Dermis microvascular lymphatic vessel endothelial cell (primary cell): ENCODE measurements around the gene HBA2. TPM values are rescaled to one million over a fixed set of nuclear protein-coding genes. Genes with fewer than 3 reads are reported as not detected.
"Not testable (repeated sequence)": the region's sequence is repeated elsewhere in the genome, so short reads cannot be mapped to it uniquely, and the experiment has no call there.

Experiments used
- DNase-seq, 2 donors: peaks; one replicate each; pipeline versions ENCODE4 v3.0.0 to v3.0.0-alpha.2; 2010; ENCODE audit warnings: low read depth in 2 of 2
- total RNA-seq: library from RNA; depleted of rRNA; stranded (reverse); fragments of >200 nt; gene quantifications from 2 replicates; pipeline ENCODE4 v1.2.1, GENCODE V29; 2014

The HBA2 gene
- total RNA-seq, result 0.51 TPM in 1 of 2 replicates, not detected in the other

DNA sequence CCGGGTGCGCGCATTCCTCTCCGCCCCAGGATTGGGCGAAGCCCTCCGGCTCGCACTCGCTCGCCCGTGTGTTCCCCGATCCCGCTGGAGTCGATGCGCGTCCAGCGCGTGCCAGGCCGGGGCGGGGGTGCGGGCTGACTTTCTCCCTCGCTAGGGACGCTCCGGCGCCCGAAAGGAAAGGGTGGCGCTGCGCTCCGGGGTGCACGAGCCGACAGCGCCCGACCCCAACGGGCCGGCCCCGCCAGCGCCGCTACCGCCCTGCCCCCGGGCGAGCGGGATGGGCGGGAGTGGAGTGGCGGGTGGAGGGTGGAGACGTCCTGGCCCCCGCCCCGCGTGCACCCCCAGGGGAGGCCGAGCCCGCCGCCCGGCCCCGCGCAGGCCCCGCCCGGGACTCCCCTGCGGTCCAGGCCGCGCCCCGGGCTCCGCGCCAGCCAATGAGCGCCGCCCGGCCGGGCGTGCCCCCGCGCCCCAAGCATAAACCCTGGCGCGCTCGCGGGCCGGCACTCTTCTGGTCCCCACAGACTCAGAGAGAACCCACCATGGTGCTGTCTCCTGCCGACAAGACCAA is at the start of gene HBA2:
Gene HBA2, plus strand, starts transcription at position 503 of the 568 bp plus-strand sequence. Its CDS starts 37 bp downstream, at position 540.
- not testable (repeated sequence) for DNase-seq

DNA sequence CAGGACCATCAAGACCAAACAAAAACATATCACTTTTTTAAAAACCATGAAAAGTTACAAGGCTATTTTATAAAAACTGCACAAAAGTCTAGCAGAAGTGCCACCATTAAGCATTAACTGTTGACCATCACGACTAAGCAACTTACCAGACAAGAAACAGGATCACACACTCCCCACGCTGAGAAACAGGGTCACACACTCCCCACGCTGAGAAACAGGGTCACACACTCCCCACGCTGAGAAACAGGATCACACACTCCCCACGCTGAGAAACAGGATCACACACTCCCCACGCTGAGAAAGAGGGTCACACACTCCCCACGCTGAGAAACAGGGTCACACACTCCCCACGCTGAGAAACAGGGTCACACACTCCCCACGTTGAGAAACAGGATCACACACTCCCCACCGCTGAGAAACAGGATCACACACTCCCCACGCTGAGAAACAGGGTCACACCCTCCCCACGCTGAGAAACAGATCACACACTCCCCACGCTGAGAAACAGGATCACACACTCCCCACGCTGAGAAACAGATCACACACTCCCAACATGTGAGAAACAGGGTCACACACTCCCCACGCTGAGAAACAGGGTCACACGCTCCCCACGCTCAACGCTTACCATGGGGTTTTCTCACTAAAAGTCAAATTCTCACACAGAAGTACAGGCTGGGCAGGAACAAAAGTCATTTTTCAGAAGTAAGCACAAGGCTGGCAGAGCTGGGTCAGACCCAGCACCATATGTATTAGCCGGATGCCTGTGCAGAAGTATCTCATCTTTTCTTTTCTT is 48.9 kb upstream of the HBA2 start:
- not testable (repeated sequence) for DNase-seq

DNA sequence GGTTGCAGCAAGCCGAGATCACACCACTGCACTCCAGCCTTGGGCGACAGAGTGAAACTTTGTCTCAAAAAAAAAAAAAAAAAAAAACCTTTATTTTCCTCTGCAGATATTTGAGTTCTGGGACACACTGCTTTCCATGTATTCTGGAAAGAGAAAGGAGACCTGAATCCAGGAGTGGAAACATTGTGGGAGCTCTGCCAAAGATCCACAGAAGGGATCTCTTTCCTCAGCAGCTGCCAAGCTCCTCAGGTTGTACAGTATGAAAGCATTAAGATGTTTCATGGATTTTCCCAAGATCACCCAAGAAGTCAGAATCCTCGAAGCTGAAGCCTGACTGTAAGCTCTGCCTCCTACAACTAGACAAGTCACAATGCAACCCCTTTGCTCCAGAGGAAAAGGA is 47.7 kb upstream of the HBA2 start:
- no peak for DNase-seq

DNA sequence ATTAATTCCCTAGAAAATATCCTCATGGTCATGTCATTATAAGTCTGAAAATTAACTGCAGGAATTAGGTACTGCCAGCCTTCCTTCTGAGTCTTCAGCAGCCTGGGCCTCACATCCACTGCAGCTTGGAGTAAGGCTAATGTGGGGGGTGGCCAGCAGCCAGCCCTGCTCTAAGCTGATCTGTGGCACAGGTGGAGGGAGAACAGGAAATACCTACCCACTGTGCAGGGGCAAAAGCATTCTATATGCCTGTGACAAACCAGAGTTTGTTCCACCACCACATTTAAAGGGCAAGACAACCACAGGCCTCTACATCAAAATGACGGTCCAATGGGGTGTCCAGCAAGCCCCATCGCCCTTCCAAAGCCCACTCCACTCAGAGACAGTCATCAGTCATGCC is 43.6 kb upstream of the HBA2 start:
- no peak for DNase-seq

DNA sequence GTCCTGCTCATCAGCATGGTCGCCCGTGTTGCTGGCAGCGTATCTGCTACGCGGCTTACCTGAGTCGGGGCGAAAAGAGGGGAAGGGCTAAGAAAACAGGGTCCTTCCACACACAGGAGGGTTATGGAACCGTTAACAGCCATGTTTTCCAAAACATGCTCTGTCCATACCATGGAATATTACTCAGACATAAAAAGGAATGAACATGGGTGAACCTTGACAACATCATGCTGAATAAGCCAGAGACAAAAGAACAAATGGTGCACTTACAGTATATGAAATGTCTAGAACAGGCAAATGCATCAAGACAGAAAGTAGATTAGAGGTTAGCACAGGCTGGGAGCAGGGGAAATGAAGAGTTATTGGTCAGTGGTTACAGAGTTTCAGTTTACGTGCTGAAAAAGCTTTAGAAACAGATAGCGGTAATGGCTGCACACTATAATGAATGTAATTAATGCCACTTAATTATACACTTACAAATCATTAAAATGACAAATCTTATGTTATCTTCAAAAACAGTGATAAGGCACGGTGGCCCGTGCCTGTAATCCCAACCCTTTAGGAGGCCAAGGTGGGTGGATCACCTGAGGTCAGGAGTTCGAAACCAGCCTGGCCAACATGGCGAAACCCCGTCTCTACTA is 42.0 kb upstream of the HBA2 start:
- no peak for DNase-seq

DNA sequence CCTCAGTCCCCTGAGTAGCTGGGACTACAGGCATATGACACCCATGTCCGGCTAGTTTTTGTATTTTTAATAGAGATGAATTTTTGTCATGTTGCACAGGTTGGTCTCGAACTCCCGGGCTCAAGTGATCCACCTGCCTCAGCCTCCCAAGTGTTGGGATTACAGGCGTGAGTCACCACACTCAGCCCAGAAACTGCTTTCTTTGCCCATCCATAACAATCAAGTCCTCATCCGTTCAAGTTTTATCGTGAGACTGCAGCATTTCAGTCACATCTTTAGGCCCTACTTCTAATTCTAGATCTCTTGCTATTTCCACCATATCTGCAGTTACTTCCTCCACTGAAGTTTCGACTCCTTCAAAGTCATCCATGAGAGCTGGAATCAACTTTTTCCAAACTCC is 40.6 kb upstream of the HBA2 start:
- DNase-seq, result no peak

DNA sequence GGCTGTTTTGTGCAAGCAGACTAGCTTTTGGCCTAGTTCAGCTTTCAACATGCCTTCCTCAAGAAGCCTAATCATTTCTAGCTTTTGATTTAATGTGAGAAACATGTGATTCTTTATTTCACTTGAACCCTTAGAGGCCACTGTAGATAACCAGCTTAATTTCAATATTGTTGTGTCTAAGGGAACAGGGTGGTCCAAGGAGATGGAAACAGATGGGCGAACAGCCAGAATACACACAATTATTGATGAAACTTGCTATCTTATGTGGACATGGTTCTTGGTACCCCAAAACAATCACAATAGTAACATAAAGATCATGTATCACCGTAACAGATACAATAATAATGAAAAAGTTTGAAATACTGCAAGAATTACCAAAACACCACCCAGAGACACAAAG is 39.0 kb upstream of the HBA2 start:
- no peak for DNase-seq

DNA sequence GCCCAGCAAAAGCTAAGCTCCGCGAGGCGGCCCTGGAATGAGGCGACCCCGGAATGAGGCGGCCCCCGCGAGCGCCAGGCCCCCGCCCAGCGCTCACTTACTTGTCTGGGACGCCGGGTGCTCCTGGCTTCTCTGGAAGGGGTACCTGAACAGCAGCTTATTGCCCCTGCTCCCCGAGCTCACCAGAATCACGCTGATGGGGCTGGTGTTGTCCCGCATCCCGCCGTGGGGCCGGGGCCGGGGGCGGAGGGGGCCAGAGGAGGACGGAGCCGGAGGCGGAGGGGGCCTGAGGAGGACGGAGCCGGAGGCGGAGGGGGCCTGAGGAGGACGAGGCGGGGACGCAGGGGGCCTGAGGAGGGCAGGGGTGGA is 34.6 kb upstream of the HBA2 start:
- DNase-seq, result peak in 1 of 2 donors; percentile 17

DNA sequence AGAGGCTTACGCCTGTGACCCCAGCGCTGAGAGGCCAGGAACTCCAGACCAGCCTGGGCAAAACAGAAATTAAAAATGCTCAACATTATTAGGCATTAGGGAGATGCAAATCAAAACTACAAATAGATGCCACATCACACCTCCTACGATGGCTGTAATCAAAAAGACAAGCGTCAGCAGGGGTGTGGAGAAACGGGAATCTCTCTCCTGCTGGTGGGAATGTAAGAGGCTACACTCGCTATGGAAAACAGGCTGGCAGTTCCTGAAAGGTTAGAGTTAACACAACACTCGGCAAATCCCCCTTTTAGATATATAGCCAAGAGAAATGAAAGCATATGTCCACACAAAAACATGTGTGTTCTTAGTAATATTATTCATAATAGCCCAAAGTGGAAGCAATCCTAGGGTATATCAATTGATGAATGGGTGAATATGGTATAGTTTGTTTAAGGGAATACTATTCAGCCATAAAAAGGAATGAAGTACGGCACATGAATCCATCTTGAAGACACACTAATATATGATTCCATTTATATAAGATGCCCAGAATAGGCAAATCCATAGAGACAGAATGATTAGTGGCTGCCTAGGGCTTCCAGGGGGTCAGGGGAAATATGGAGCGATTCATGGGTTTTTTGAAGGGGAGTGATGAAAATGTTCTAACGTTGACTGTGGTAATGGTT is 32.4 kb upstream of the HBA2 start:
- no peak for DNase-seq

DNA sequence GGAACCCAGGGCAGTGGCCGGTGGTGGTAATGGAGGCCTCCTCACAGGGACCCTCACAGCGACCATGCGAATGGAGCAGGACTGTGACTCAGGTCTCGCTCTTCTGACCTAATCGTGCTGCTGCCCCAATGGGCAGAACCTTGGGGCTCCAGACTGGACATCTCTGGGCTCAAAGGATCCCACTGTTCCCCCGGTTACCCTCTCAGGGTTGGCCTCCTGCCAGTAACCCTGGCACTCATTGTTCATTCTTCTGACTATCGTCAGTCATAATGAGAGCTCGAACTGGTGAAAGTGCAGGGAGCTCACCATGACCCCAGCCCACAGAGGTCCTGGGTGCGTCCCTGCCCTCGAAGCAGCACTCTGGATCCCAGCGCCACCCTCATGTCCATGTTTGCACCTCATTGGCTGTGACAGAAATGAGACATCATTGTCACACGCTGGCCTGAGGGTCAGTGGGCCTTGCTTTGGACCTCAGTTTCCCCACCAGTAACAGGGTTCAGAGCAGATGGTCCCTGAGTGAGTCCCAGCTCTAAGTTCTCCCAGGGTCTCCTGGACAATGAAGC is 30.2 kb upstream of the HBA2 start:
- no peak for DNase-seq

DNA sequence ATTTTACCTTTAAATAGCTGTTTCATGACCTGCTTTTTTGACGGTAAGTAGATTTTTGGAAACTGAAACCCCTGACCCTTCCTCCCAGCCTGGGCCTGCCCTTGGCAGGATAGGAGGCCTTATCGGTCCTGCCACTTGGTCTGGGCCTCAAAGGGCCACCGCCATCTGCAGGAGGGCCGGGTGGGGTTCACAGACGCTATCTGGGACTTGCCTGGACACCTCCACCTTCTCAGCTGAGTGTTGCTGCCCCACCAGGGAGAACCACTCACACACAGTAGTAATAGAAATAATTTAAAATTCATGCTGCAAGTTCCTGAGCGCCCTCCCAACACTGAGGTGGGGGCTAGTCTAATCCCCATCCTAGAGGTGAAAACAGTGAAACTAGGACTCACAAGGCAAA is 29.6 kb upstream of the HBA2 start:
- no peak for DNase-seq

DNA sequence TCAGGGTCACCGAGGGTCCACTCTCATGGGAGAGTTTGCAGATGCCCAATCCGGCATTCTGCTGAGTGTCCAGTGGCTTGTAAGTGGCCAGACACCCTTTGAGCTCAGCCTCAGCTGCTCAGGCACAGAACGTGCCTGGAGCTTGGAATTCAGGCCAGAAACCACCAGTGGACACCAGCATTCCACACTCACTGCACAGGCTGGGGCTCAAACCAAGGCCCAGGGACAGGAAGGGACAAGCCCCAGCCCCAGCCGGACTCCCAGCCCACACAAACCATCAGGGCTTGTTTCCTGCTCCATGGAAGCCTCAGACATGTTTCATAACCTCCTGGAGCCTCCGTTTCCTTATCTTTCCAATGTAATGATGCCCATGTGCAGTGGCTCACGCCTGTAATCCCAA is 29.2 kb upstream of the HBA2 start:
- DNase-seq, result no peak

DNA sequence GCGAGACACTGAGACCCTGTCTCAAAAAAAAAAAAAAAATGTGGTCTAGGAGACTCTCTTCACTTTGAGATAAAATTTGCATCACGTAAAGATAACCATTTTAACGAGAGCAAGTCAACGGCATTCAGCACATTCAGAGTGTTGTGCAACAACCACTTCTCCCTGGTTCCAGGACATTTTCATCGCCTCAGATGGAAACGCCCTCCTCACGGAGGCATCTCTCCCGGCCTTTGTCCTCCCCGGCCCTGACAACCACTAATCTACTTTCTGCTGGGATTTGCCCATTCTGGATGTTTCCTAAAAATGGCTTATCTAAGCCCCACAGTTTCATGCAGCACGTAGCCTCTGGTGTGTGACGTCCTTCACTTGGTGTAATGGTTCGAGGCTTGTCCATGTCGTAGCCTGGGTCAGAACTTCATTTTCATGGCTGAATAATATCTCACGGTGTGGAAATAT is 27.9 kb upstream of the HBA2 start:
- no peak for DNase-seq

DNA sequence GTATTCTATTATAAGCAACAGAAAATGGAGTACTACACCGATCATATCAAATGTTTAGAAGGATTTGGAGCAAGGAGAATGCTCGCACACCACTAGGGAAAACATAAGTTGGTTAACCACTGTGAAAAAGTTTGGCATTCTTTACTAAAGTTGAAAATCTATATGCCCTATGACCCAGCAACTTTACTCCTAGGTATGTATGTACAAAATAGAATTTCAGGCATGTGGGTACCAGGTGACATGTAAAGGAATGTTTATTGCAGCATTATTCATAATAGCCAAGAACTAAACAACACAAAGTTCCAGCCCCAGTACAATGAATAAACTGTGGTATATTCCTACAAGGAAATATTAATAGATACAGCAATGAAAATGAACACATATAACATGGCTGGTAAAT is 26.0 kb upstream of the HBA2 start:
- no peak for DNase-seq

DNA sequence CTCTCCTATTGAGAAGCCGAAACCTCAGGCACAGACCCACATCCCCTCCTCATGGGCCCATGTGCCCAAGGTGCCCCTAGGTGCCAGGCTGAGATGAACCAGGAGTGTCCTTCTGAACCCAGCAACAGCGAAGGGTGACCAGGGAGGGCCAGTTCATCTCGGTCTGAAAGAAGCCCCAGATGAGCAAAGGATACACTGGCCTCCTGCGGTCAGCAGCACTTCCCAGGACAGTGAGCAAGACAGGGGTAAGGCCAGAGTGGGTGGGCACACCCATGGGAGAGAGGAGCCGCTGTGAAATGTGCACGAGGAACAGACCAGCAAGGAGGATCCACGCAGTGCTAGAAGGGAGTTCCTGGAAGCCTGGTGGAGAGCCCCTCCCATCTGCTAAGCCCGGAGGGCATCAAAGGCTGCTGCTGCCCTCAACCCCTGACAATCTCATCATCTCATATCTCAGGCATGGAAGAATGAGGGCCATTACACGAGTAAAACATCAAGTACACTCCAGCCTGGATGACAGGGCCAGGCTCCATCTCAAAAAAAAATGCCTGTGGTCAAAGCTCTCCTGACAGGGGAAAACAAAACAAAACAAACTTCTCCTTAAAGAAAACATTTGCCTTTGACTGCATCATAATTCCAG is 23.5 kb upstream of the HBA2 start:
- DNase-seq, result no peak

DNA sequence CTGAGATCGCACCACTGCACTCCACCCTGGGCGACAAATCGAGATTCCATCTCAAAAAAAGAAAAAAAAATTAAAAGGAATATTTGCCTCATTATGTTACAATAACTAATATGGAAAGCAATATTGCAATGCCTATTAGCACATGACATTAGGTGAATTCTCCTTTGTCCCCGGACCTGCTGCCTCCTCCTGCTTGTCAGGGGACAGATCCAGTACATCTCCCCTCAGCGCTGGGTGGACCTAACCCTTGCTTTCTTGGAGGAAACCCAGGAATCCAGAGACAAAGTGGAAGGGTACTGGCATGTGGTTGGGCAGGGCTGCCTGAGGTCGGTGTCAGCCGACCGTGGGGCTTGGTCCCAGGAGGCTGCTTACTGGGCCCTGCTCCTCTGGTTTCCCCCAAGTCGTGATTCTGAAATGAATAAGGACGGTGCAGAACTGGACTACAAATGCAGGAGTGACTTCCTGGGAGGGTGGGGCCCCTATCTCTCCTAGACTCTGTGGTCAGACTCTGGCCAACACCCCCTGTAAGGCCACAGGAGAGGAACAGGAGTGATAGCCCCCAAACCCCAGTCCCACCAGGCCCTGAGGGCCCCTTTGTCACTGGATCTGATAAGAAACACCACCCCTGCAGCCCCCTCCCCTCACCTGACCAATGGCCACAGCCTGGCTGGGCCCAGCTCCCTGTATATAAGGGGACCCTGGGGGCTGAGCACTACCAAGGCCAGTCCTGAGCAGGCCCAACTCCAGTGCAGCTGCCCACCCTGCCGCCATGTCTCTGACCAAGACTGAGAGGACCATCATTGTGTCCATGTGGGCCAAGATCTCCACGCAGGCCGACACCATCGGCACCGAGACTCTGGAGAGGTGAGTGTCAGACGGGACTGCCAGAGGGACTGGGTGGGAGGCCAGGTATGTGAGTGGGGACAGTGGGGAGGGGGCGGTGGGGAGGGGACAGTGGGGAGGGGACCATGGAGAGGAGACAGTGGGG is 20.2 kb upstream of the HBA2 start, which contains the start of gene HBZ:
Gene HBZ, plus strand, starts transcription at position 504 of the 988 bp plus-strand sequence. Its CDS starts 266 bp downstream, at position 770.
- no peak for DNase-seq

DNA sequence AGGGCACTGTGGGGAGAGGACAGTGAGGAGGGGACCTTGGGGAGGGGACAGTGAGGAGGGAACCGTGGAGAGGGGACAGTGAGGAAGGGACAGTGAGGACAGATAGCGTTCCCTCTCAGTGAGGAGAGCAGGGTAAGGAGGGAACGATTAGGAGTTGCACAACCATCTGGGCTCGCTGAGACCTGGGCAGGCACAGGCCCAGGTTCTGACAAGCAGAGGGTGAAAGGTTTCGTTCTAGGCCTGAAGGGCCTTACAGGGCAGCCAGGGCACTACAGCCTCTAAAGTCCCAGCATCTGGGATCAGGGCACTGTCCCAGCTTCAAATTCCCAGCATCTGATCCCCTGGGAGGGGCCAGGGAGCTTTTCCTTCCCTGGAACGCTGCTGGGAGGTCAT is 19.6 kb upstream of the HBA2 start:
- not testable (repeated sequence) for DNase-seq

DNA sequence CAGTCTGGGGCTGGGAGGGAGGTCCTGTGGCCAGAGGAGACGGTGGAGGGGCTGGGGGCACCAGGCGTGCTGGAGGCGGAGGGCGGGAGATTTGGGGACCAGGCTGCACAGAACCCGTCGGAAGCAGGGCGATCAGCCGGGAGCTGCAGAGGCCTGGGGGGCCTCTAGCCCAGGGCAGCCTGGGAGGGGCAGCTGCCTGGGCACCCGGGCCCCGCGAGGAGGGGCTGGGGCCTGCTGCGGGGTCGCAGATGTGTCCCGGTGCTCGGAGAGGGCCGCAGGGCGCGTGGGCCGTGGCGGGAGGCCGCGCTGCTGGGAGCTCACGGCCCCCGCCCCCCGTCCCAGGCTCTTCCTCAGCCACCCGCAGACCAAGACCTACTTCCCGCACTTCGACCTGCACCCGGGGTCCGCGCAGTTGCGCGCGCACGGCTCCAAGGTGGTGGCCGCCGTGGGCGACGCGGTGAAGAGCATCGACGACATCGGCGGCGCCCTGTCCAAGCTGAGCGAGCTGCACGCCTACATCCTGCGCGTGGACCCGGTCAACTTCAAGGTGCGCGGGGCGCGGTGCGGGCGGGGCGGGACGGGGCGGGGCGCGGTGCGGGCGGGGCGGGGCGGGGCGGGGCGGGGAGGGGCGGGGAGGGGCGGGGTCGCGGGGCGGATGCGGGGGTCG is 19.0 kb upstream of the HBA2 start:
- not testable (repeated sequence) for DNase-seq
